ENCODE data around the gene CENPN.

Gene CENPN

GRCh38 chr16:81077076-81077940 lies 70.3 kb downstream of the CENPN start, which contains the start of gene C16orf46:
TSS of gene C16orf46 (minus strand) at chr16:81077238. CDS start at chr16:81063955, 13,283 bp downstream.
- in situ Hi-C loops (cut with MboI; ENCODE audit: low sequenced_read_pairs), result no loop called here

DNA sequence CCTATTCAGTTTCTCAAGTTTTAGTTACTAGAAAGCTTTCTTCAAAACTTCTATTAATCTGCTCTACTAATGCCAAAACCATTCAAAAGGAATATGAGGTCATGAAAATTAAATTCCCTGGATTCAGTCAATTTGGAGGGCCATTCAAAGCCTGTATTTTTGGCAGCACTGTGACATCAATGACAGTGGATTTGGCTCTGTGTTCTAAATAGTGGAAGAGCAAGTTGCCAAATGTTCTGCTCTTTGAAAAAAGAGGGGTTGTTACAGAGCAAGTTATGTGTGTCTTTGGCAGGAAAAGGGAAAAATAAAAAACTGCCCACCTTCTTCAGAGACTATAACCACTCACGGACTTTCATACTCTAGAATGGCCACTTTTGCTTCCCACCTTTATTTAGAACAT lies 73.2 kb downstream of the CENPN start:
- in situ Hi-C loops (cut with MboI; ENCODE audit: low sequenced_read_pairs), result no loop called here

DNA sequence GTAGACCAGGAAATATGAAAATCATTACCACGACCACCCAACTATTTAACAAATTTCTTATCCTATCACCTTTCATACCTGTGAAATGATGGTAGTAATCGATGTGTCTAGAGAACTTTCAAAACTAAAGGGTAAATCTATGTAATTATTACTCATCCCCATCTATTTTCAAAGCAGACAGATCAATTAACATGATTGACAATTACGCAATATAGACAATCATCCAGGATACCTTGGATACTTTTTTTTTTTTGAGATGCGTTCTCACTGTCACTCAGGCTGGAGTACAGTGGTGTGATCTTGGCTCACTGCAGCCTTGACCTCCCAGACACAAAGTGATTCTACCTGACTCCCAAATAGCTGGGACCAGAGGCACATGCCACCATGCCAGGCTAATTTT lies 74.0 kb downstream of the CENPN start:
- in situ Hi-C loops (cut with MboI; ENCODE audit: low sequenced_read_pairs), result no loop called here
